CD4-positive, alpha-beta T cell treated with Interleukin-15 for 1 hour (primary cell): ENCODE data around the gene SCPEP1.
"Not testable (repeated sequence)": the region's sequence is repeated elsewhere in the genome, so short reads cannot be mapped to it uniquely, and the experiment has no call there.

Experiments used
- DNase-seq: peaks from one replicate; pipeline ENCODE4 v3.0.0-alpha.2; 2020

SCPEP1 gene, protein sequence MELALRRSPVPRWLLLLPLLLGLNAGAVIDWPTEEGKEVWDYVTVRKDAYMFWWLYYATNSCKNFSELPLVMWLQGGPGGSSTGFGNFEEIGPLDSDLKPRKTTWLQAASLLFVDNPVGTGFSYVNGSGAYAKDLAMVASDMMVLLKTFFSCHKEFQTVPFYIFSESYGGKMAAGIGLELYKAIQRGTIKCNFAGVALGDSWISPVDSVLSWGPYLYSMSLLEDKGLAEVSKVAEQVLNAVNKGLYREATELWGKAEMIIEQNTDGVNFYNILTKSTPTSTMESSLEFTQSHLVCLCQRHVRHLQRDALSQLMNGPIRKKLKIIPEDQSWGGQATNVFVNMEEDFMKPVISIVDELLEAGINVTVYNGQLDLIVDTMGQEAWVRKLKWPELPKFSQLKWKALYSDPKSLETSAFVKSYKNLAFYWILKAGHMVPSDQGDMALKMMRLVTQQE

DNA sequence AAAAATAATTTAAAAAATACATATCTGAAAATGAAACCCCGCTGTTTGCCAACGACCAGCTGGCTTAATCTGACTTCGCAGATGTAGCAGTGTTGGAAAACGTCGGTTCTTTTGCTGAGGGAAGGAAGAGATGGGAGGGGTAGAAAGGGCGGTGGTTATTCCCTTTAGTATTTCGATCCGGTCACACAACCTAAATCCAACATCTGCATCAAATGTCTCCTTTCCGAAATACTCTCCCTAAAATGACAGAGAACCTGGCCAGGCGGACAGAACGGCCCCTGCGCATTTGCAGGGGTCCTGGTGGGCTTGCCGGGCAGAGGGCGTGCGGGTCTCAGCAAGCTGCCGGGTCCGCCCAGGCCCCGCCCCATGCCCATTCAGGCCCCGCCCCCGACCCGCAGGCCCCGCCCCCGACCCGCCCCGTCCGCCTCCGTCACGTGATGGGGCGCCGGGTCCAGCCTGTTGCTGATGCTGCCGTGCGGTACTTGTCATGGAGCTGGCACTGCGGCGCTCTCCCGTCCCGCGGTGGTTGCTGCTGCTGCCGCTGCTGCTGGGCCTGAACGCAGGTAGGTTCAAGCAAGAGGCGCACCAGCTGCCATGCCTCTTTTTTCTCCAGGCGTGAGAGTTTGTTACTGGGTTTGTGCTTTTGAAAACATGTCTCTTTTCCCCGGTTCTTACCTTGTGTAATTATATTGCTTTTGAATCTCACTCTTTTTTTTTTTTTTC lies at the start of gene SCPEP1:
Gene SCPEP1, plus strand, starts transcription at position 459 of the 723 bp plus-strand sequence. Its CDS starts 29 bp downstream, at position 488.
- DNase-seq = peak; percentile 87

DNA sequence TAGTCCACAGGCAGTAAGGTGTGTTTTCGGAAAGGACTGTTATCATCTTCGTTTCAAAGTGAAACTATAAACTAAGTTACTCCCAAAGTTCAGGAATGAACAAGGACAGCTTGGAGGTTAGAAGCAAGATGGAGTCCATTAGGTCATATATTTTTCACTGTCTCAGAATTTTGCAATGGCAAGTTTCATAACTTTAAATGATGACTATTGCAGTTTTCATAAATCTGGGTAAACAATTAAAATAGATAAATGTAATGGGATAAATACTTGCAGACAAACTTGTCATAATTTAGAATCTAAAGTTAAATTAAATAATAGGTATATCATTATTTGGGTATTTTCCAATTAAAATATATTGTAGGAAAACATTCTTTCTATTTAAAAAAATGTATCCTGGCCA lies 49.3 kb upstream of the SCPEP1 start:
- no peak for DNase-seq

DNA sequence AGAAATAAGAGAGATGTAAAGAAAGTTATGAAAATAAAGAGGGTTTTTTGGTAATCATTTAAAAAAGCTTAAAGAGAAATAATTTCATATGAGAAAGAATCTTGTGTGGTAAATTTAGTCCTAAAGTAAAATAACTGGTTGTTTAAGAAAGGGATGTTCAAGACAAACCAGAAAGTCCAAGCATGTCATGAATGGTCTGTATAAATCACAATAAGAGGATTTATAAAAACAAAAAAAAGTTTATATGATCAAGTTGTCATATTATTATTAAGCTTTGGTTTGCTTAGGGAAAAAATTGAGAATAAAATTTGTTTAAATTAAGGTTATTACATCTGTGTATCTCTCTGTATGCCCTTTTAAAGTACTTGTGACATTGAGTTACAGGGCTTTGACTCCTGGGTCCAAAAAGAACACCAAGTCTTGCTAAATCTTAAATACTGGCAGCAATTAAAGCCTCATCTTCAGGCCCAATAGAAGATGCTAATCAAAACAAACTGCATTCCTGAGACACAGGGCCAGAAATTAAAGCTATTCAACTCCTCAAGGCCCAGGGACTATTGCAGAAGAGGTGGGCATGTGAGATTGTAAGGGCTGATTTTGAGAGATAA lies 48.5 kb upstream of the SCPEP1 start:
- DNase-seq = no peak

DNA sequence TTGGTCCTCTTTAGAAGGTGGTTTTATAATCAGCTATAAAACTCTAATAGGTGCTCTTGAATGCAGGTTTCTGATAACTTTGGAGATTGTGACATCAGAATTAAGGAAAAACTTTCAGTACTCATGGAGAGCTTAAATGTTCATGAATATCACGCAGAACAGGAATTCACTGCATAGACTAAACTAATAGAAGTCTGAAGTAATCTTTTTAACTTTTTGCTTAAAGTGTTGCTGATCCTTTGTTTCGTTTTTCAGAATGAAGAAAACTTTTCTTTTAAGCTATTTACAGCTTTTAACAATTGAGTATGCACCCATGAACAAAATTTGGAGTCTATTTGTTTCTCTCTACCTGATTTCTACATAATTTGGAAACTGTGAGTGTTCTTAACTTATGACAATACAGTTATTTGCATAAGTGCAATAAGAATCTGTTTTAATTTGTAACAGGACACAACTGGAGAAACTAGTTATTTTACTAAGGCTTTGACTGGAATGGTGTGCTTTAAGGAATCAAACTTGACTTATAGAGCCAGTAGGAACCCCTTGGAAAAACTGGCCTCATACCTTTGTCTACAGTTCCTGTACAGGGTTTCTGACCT lies 47.1 kb upstream of the SCPEP1 start:
- no peak for DNase-seq

DNA sequence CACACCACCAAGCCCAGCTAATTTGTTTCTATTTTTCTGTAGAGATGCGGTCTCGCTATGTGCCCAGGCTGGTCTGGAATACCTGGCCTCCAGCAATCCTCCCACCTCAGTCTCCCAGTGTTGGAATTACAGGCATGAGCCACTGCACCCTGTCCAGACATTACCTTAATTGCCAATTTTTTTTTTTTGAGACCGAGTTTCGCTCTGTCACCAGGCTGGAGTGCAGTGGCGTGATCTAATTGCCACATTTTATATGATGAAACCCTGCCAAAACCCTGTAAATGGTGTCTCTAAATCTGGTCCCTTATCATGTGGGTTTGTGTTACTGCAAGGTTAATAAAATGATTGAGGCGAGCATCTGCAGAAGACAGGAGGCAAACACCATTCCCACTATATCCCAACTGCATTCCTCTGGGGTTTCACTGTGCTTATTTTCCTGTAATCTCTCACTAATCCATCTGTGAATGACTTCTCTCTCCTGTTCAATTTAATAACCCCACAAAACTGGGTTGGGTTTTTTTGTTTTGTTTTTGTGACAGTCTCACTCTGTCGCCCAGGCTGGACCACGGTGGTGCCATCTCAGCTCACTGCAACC lies 44.7 kb upstream of the SCPEP1 start:
- no peak for DNase-seq

DNA sequence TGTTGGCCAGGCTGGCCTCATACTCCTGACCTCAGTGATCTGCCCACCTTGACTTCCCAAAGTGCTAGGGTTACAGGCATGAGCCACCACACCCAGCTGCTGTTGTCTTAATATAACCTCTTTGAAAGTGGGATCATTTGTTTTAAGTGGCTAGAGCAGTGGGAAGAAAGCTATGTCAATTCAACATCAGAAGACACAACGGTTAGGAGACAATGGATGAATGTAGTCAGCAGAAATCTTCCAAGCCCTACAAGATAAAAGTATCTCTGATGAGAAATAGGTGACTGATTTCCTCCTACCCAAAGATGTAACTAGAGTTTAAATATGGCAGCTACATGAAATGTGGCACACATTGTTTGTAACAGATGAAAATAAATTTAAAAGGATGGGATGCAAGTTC lies 44.1 kb upstream of the SCPEP1 start:
- DNase-seq = no peak

DNA sequence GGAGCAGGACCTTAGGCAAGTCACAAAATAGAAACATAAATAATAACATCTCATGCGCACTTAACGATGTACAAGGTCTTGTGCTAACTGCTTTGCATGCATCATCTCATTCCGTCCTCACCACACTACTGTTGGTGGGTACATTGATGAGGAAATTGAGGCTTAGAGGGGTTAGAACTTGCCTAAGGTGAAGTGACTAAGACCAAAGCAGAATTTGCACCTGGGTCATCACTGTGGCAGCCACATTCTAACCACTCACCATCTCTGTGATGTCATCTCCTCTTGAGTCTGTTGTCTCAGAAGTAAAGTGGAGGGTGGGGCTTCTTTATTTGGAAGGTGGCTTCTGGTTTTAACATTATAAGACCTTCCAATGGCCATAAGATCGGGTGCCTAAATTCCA lies 43.7 kb upstream of the SCPEP1 start:
- no peak for DNase-seq

DNA sequence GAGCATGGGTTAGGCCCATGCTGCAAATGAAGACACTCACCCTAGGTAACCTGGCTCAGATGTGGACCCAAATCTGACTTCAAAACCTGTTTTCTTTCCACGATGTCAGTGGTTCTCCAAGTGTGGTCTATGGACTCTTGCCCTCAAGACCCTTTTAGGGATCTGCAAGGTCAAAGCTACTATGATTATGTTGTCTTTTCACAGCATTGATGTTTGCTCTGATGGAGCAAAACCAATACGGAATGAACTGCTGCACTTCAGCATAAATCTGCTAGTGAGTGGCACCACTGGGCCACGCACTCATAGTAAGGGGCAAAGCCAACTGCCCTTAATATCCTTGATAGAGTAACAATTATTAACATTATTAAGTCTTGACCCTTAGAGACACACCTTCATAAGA lies 42.5 kb upstream of the SCPEP1 start:
- DNase-seq = no peak

DNA sequence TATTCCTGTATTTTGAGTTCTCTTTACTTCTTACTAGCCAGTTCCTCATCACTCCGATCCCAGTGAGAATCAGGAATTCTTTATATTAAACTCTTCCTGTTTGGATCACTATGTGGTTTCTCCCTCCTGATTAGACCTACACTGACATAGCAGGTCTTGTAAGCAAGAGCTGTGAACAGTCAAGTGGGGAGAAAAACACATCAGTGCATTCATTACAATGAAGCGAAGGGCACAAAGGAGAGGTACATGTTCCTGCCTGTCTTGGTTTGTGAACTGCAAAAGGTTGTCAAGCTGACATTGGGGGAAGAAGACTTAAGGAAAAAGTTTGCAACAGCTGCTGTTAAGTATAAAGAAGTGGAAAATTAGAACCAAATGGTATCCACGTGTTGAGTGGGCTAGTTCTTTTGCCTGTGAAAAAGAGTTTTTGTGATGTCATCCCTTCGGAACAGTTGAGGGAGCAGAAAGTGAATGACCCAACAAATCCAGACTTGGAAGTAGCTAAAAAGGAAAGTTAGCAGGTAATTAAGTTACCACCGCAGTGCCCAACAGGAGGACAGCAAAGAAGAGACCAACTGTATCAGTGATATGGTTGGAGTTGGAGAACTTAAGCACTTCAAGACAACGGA lies 41.1 kb upstream of the SCPEP1 start:
- no peak for DNase-seq

DNA sequence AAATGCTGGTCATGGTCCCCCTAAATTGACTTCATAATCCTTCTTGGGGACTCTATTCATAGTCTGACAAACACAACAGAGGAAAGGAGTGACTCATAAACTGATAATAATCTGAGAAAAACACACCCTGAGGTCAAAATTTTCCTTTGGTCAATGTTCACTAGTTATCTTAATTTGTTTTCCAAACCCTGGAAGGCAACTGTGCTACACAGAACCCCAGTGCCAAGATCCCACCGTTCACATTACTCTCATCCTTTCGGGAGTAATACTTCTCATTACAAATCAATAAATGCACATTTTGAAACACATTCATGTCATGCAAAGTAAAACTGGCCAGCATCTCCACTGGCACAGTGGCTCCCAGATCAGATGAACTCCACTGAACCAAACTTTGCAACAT lies 40.2 kb upstream of the SCPEP1 start:
- DNase-seq = no peak

DNA sequence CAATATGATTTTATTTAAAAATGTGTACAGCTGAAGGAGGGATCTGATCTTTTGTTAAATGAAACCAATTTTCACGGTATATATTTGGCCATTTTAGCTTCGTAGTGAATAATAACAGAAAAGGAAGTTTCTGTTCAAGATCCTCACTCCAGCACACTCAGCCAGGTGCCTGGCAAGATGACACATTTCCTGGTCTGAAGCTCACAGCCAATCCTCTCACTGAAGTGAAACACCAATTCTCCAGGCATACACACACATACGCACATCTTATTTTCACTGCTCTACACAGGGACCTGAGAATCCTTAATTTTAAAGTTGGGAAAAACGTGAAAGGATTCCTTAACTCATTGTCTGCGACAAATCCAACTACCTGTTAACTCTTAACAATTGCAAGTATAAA lies 39.7 kb upstream of the SCPEP1 start:
- not testable (repeated sequence) for DNase-seq

DNA sequence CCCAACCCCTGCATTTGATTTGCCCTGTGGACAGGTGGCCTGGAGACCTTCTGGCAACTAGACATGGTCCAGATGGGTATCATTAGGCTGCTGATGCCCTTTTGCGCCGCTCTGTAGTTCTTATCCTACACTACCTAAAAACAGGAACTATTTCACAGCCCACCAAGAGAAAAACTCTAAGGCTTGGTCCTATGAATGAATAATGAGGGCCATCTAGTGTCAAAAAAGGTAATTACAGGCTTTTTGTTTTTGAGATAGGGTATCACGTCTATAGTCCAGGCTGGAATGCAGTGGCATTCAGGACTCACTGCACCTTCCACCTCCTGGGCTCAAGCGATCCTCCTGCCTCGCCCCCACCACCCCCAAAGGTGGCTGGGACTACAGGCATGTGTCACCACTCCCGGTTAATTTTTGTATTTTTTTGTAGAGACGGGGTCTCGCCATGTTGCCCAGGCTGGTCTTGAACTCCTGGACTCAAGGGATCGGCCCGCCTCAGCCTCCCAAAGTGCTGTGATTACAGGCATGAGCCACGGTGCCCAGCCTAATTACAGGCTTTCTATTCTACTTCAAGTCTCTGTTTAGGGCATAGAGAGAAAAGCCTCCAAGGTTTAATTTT lies 38.0 kb upstream of the SCPEP1 start:
- no peak for DNase-seq

DNA sequence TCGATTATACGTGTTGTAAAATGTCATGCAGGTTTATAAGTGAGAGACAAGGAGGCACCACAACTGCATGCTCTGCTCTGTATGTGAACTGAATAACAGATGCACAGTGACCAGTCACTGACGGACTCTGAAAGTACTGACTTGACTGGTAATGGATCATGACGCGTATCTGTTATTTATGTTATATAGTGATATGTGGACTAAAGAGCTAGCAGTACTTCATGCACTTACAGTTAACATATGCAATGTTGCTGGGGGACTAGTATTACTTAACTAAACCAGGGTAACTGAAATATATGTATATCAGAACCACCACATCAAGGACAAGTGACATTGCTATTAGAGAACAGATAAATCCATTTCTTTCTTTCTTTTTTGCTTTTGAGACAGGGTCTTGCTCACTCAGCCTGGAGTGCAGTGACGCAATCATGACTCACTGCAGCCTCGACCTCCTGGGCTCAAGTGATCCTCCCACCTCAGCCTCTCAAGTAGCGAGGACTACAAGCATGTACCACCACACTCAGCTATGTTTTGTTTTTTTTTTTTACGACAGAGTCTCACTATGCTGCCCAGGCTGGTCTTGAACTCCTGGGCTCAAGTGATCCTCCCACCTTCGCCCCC lies 34.3 kb upstream of the SCPEP1 start:
- DNase-seq = no peak

DNA sequence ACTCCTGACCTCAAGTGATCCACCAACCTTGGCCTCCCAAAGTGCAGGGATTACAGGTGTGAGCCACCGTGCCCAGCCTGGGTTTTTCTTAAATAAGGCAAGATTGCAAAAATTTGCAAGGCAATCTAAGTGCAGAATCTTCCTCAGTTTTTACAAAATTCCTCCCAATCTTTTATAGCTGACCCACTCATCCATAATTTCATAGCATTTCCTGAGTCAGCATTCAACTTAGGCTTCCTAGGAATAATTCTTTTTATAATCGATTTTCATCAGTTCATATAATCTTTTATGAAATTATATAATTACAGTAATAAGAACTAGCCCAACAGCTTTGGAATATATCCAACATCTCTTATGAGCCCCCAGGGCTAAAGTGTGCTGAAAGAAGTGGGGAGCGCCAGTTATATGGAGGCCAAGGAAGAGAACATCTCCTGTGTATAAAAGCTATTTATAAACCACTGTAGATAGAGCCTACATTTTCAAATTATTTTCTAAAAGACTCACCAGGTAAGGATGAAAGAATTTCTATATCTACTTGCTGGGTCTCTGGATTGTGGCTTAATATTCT lies 31.9 kb upstream of the SCPEP1 start:
- DNase-seq = no peak

DNA sequence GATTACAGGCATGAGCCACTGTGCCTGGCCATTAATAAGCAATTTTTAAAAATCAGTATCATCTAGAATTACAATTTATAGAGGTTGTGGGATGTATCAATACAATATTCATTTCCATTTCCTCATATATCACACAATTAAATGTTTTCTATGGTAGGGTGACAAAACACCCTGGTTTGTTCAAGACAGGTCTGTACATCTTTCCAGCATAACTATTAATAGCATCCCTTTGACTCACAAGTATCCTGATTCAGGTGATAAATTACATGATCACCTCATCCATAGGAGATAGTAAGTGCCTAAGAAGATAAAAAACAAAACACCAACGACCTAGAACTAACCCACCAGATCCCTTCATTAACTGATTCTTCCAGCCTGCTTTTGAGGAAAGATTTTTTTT lies 30.2 kb upstream of the SCPEP1 start:
- no peak for DNase-seq

DNA sequence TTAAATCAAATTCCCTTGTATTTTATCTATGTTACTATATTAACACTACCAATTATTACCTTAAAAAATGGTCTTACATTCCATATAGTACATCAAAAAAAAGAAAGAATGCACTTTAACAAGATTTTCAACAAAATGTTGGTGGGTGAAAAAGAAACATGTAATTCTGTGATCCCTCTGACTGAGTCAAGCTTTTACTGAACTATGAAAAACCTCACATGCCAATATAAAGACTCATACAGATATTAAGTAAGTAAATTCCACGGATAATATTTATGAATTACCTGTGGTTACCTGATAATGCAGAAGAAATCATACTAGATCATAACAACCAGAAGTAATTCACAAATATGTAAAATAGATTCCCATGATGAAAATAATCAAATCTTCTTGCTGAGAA lies 29.4 kb upstream of the SCPEP1 start:
- DNase-seq = no peak

DNA sequence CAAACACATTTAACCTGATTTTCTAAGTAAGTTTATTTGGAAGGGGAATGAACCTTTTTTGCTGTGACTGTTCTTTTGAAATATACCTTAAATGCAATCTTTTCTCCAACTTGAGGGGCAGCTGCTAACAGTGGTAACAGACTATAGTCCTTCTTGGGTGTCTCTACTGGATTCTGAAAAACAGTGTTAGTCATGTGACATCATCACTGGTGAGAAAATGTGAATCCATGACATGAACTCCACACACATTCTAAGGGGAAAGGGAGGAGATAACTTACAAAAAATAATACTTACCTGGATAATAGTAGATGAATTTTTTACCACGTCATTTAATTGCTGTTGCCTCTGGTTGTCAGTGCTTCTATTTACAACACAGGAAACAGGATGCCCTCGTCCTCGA lies 28.3 kb upstream of the SCPEP1 start:
- DNase-seq = no peak

DNA sequence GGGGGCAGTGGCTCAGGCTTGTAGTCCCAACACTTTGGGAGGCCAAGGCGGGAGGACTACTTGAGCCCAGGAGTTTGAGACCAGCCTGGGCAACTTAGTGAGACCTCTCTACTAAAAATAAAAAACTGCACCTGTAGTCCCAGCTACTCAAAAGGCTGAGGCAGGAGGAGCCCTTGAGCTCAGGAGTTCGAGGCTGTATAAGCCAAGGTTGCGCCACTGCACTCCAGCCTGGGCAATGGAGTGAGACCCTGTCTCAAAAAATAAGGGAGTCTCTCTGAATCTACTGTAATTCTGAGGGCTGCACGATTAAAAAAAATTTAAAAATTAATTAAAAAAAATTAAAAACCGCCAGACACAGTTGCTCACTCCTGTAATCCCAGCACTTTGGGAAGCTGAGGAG lies 20.9 kb upstream of the SCPEP1 start:
- no peak for DNase-seq

DNA sequence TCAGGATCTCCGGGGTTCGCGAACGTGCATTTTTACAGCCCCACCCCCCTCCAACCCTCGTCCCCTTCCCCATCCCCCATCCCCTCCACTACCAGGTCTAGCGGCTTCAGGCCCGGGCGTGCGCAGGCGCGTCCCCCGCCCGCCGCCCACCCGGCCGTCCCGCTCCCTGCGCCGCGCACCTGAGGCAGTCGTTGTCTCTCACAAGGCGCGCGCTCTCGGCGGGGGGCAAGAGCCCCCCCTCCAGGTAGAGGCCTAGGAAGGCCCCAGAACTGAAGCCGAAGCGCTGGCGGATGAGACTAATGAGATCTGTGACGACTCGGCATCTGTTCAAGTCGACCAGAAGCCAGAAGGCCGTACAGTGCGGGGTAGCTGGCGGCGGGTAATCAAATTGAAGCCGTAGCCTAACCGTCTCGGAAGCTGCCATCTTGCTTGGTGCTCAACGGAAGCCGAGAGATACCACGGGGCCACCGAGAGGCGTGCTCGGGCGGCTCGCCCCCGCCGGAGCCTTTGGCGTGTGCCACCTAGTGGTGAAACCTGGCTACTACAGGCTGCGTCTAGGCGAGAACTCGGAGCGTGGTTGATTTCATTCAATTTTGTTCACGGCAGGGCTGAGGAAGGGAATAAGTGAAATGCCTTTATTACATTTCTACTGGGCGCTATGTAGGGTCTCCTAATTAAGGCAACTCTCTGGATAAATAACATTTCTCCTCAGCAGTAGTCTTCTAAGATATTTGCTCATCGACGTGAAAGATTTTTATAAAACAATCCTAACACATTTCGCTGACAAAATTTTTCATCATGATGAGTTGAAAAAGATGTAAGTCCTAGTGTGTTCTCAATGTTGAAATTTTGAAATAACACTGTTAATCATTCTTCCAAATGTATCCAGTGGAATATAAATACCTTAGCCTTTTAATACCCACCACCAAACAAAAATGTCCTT lies 17.1 kb upstream of the SCPEP1 start, which contains the start of gene COIL:
Gene COIL, minus strand, starts transcription at position 455 of the 943 bp plus-strand sequence. Its CDS starts 31 bp downstream, at position 424.
- DNase-seq = peak; percentile 89

DNA sequence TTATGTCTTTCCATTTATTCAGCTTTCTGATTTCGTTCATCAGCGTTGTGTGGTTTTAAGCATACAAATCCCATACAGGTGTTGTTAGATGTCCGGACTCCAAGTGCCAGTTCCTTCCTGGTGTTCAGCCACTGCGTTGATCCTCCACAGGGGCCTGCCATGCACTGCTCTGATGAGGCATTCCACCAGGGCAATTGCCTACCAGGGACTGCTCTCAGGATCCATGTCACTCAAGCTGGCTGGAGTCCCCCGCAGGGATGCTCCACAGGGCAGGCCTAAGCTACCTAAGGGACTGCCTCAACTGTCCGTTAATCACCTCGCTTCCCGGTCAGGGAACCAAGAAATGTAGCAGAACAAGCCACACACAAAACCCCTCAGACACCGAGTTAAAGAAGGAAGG lies 12.7 kb upstream of the SCPEP1 start:
- DNase-seq = not testable (repeated sequence)
